Measurements from ENCODE around the gene ZNF547.
"Not testable (repeated sequence)": the region's sequence is repeated elsewhere in the genome, so short reads cannot be mapped to it uniquely, and the experiment has no call there.

The ZNF547 gene

GRCh38 chr19:57374647-57375046 lies 11.3 kb downstream of the ZNF547 start:
- not testable (repeated sequence) for DNase-seq

GRCh38 chr19:57376151-57376550 lies 12.8 kb downstream of the ZNF547 start:
- no peak for DNase-seq

- DNase-seq, result no peak
Observed at GRCh38 chr19:57377498-57378146, 14.3 kb downstream of the ZNF547 start.

- DNase-seq, result no peak
Observed at GRCh38 chr19:57380923-57381322, 17.6 kb downstream of the ZNF547 start.

GRCh38 chr19:57382806-57383488 lies 19.6 kb downstream of the ZNF547 start:
- no peak for DNase-seq

- no peak for DNase-seq
Observed at GRCh38 chr19:57389194-57389729, 25.9 kb downstream of the ZNF547 start.

GRCh38 chr19:57389730-57390598 lies 26.6 kb downstream of the ZNF547 start, which contains the start of gene ZNF548:
ZNF548 (plus strand) TSS chr19:57389854; CDS start chr19:57390100, 246 bp downstream.
- peak; percentile 97 to 99 (median 98) for DNase-seq

GRCh38 chr19:57395710-57396109 lies 32.4 kb downstream of the ZNF547 start:
- DNase-seq, result no peak

- DNase-seq, result no peak
Observed at GRCh38 chr19:57398868-57399267, 35.5 kb downstream of the ZNF547 start.

GRCh38 chr19:57403737-57404563 lies 40.6 kb downstream of the ZNF547 start:
- DNase-seq, result no peak

GRCh38 chr19:57406516-57407123 lies 43.3 kb downstream of the ZNF547 start:
- DNase-seq, result peak; percentile 47 to 70 (median 58)

- peak; percentile 95 to 98 (median 97) for DNase-seq
Observed at GRCh38 chr19:57410877-57411671, 47.7 kb downstream of the ZNF547 start, which contains the start of gene ZNF17. ZNF17 (plus strand) TSS chr19:57411161; CDS start chr19:57413616, 2,455 bp downstream.

- DNase-seq, result no peak
Observed at GRCh38 chr19:57419439-57419838, 56.1 kb downstream of the ZNF547 start.

- DNase-seq, result no peak
Observed at GRCh38 chr19:57421037-57421436, 57.7 kb downstream of the ZNF547 start.
